Glutamatergic neuron (in vitro differentiated cells): ENCODE measurements around the gene PRKG1. TPM values are rescaled to one million over a fixed set of nuclear protein-coding genes. Genes with fewer than 3 reads are reported as not detected.

Experiments
- DNase-seq: peaks from one replicate; pipeline ENCODE4 v3.0.0; 2022
- H3K27ac Mint-ChIP-seq: one replicate; pipeline ENCODE4 v1.8.0; 2020; ENCODE audit warnings: mild to moderate bottlenecking, mixed read lengths, inconsistent platforms; ENCODE audit not compliant: unreplicated experiment
- H3K27me3 Mint-ChIP-seq: one replicate; pipeline ENCODE4 v1.8.0; 2020; ENCODE audit warnings: mild to moderate bottlenecking, moderate library complexity, mixed read lengths, inconsistent platforms; ENCODE audit not compliant: unreplicated experiment
- H3K36me3 Mint-ChIP-seq: one replicate; pipeline ENCODE4 v1.8.0; 2020; ENCODE audit warnings: mild to moderate bottlenecking, mixed read lengths, inconsistent platforms; ENCODE audit not compliant: unreplicated experiment
- H3K4me1 Mint-ChIP-seq: one replicate; pipeline ENCODE4 v1.8.0; 2020; ENCODE audit warnings: mild to moderate bottlenecking, low read depth, mixed read lengths, inconsistent platforms; ENCODE audit not compliant: unreplicated experiment
- H3K4me3 Mint-ChIP-seq: one replicate; pipeline ENCODE4 v1.8.0; 2020; ENCODE audit warnings: mild to moderate bottlenecking, mixed read lengths, inconsistent platforms; ENCODE audit not compliant: unreplicated experiment
- H3K9me3 Mint-ChIP-seq: one replicate; pipeline ENCODE4 v1.8.0; 2020; ENCODE audit warnings: mild to moderate bottlenecking, moderate library complexity, mixed read lengths, inconsistent platforms; ENCODE audit not compliant: unreplicated experiment
- total RNA-seq: library from RNA; stranded (reverse); fragmentation: NEBNext Ultra II Directional; extraction: Animal tissue kit (Norgen Biotek cat#: 25700); gene quantifications from one replicate; pipeline ENCODE4 v1.2.1, GENCODE V29; 2021; ENCODE audit not compliant: unreplicated experiment
- TF ChIP-seq, protein P1 (sequence below): fragments of 200-600 bp; sonication (generic); IDR thresholded peaks from one replicate; pipeline ENCODE4 v1.5.0; 2021; ENCODE audit not compliant: partially characterized antibody, unreplicated experiment

PRKG1 gene
- total RNA-seq, 1 donor from 2014 or later: 52.7 TPM

GRCh38 chr10:51233337-51234100 is 159.2 kb downstream of the PRKG1 start:
- TF ChIP-seq, protein P1, sequence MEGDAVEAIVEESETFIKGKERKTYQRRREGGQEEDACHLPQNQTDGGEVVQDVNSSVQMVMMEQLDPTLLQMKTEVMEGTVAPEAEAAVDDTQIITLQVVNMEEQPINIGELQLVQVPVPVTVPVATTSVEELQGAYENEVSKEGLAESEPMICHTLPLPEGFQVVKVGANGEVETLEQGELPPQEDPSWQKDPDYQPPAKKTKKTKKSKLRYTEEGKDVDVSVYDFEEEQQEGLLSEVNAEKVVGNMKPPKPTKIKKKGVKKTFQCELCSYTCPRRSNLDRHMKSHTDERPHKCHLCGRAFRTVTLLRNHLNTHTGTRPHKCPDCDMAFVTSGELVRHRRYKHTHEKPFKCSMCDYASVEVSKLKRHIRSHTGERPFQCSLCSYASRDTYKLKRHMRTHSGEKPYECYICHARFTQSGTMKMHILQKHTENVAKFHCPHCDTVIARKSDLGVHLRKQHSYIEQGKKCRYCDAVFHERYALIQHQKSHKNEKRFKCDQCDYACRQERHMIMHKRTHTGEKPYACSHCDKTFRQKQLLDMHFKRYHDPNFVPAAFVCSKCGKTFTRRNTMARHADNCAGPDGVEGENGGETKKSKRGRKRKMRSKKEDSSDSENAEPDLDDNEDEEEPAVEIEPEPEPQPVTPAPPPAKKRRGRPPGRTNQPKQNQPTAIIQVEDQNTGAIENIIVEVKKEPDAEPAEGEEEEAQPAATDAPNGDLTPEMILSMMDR: no peak
- DNase-seq: no peak
- H3K27me3 Mint-ChIP-seq: no peaks in the 10 kb centered on the region
- no peaks in the 10 kb centered on the region for H3K36me3 Mint-ChIP-seq
- peaks cover 2% of the 10 kb centered on the region for H3K4me1 Mint-ChIP-seq
- H3K4me3 Mint-ChIP-seq: no peak overlapping the region
- no peak overlapping the region for H3K27ac Mint-ChIP-seq
- no peaks in the 10 kb centered on the region for H3K9me3 Mint-ChIP-seq

- Mint-ChIP-seq H3K4me1 (peaks cover 2% of the 10 kb centered on the region), H3K4me3 (no peak overlapping the region), H3K36me3 (no peaks in the 10 kb centered on the region), H3K27ac (no peak overlapping the region), H3K9me3 (no peaks in the 10 kb centered on the region), H3K27me3 (no peaks in the 10 kb centered on the region)
- TF ChIP-seq, protein P1: no peak
- DNase-seq: no peak
Measured at GRCh38 chr10:51235865-51236264, 161.6 kb downstream of the PRKG1 start.

GRCh38 chr10:51239006-51239405 is 164.7 kb downstream of the PRKG1 start:
- TF ChIP-seq, protein P1: no peak
- H3K27ac Mint-ChIP-seq: no peak overlapping the region
- H3K4me1 Mint-ChIP-seq: peaks cover 11% of the 10 kb centered on the region
- no peak for DNase-seq
- H3K9me3 Mint-ChIP-seq: no peaks in the 10 kb centered on the region
- H3K36me3 Mint-ChIP-seq: no peaks in the 10 kb centered on the region
- H3K27me3 Mint-ChIP-seq: no peaks in the 10 kb centered on the region
- no peak overlapping the region for H3K4me3 Mint-ChIP-seq

- H3K27ac Mint-ChIP-seq: no peak overlapping the region
- no peak for DNase-seq
- H3K4me3 Mint-ChIP-seq: no peak overlapping the region
- H3K36me3 Mint-ChIP-seq: no peaks in the 10 kb centered on the region
- TF ChIP-seq, protein P1: no peak
- H3K4me1 Mint-ChIP-seq: peaks cover 14% of the 10 kb centered on the region
- no peaks in the 10 kb centered on the region for H3K9me3 Mint-ChIP-seq
- H3K27me3 Mint-ChIP-seq: no peaks in the 10 kb centered on the region
Measured at GRCh38 chr10:51241461-51241860, 167.2 kb downstream of the PRKG1 start.

- no peaks in the 10 kb centered on the region for H3K36me3 Mint-ChIP-seq
- H3K27ac Mint-ChIP-seq: no peak overlapping the region
- H3K4me1 Mint-ChIP-seq: peaks cover 12% of the 10 kb centered on the region
- H3K9me3 Mint-ChIP-seq: no peaks in the 10 kb centered on the region
- H3K27me3 Mint-ChIP-seq: no peaks in the 10 kb centered on the region
- TF ChIP-seq, protein P1: no peak
- DNase-seq: no peak
- H3K4me3 Mint-ChIP-seq: no peak overlapping the region
Measured at GRCh38 chr10:51242393-51242792, 168.1 kb downstream of the PRKG1 start.
